Activated T-cell treated with anti-CD3 and anti-CD28 coated beads for 1 hour (primary cell): ENCODE measurements around the gene RAB43.

Experiments used
- DNase-seq: peaks from one replicate; pipeline ENCODE4 v3.0.0-alpha.2; 2020; ENCODE audit warnings: low read depth

Gene RAB43

DNA sequence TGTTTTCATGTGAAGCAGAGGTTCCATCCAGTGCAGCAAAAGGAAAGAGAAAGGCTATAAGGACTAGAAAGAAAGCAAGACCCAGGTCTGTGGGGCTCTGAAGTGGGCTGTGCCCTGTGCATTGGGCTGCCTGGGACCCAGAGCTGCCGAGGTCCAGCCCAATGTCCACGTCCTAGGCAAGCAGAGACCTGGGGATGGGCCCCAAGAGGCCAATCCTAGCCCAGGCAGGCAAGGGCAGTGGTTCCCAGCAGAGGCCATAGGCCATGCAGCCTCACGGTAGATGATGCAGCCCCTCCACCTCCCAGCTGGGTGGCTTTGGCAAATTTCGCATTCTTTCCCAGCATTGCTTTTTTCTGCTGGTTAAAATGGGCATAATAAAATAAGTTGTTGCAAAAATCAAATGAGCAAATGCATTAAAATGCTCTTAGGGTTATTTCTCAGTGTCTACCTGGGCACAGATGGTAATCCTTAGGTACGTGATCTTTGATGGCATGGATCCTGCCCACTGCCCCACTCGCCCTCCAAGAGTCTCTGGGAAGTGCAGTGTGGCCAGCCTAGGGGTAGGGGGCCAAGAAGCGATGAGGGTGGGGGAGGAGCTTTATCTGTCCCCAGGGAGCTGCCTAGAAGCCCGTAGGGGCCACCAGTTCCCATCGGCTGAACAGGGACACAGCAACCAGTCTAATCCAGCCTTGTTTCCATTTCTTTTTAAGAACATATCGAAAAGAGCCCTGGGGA is 83.3 kb downstream of the RAB43 start:
- DNase-seq, result no peak
